HCT116 (cell line): ENCODE data around the gene NELFB. TPM values are rescaled to one million over a fixed set of nuclear protein-coding genes. Genes with fewer than 3 reads are reported as not detected.
A peak's percentile ranks its signal among the peaks of the same experiment; 100 is the strongest.

Experiments used
- ATAC-seq: fragments of 200-7000 bp; cut with Tn5 transposase; 2 replicates; pipeline ENCODE4 v1.9.1; 2020; ENCODE audit warnings: mild to moderate bottlenecking, moderate library complexity
- BruUV-seq: library from RNA; stranded (reverse); fragments of 400-500 nt; replicated peaks from 2 replicates; lab custom pipeline; 2021; lab: Mats Ljungman, UMichigan
- CTCF ChIA-PET: fragments of 300-600 bp; sonication (Branson Sonifier 250); formaldehyde crosslinking; loops from one replicate; lab custom pipeline; 2021; ENCODE audit warnings: antibody characterized with exemption; lab: Charles Lee
- POLR2A ChIA-PET: fragments of 300-600, 350-600 bp; sonication (Branson Sonifier 250); formaldehyde crosslinking; loops from one replicate; lab custom pipeline; 2021; ENCODE audit warnings: antibody characterized with exemption; lab: Charles Lee
- RAD21 ChIA-PET, 2 experiments: fragments of 300-600 bp; sonication (Branson Sonifier 250); formaldehyde crosslinking; loops; one replicate each; lab custom pipeline; 2023; ENCODE audit warnings: low total read pairs in 2 of 2; ENCODE audit not compliant: uncharacterized antibody in 2 of 2, unreplicated experiment in 2 of 2, low non-redundant PET in 1 of 2; lab: Charles Lee
- DNase-seq: peaks from one replicate; pipeline ENCODE4 v3.0.0-alpha.2; 2010; ENCODE audit warnings: low read depth, low spot score
- H2AFZ ChIP-seq: fragments of 200-600 bp; shearing (Covaris generic), sonication (generic); 2 replicates; pipeline ENCODE4 v1.6.1; 2017; ENCODE audit warnings: low read depth, mixed run types, mixed read lengths, antibody characterized with exemption, low read length; ENCODE audit not compliant: poor library complexity, severe bottlenecking
- H3K27ac ChIP-seq: 2 replicates; pipeline ENCODE4 v1.5.1; 2012; ENCODE audit warnings: low read depth, low read length
- H3K27me3 ChIP-seq: fragments of 200-600 bp; sonication (generic); 2 replicates; pipeline ENCODE4 v1.6.1; 2016; ENCODE audit warnings: mixed run types, low read length, mixed read lengths; ENCODE audit not compliant: insufficient read depth
- H3K36me3 ChIP-seq, 2 experiments: fragments of 200-500 bp in 1 of 2; fragments of 200-600 bp in 1 of 2; sonication (Bioruptor generic) in 1 of 2; sonication (generic) in 1 of 2; 2 replicates each; pipeline versions ENCODE4 v1.5.1 to v1.6.1; 2014 to 2016; ENCODE audit warnings: low read length in 2 of 2, inconsistent platforms in 1 of 2, mixed read lengths in 1 of 2, mixed run types in 1 of 2; ENCODE audit not compliant: insufficient read depth in 2 of 2, control insufficient read depth in 1 of 2
- H3K4me1 ChIP-seq, 2 experiments: fragments of 200-600 bp in 1 of 2; sonication (generic) in 1 of 2; 2 replicates each; pipeline versions ENCODE4 v1.5.1 to v1.6.1; 2012 to 2017; ENCODE audit warnings: low read length in 2 of 2, inconsistent platforms in 1 of 2, mild to moderate bottlenecking in 1 of 2, mixed read lengths in 1 of 2, mixed run types in 1 of 2, moderate library complexity in 1 of 2; ENCODE audit not compliant: insufficient read depth in 2 of 2, control insufficient read depth in 1 of 2
- H3K4me2 ChIP-seq: fragments of 200-600 bp; sonication (generic); 2 replicates; pipeline ENCODE4 v1.6.1; 2017; ENCODE audit warnings: mixed run types, low read length, mixed read lengths
- H3K4me3 ChIP-seq, 2 experiments: fragments of 200-600 bp in 1 of 2; sonication (generic) in 1 of 2; replicated peaks in 1 of 2; 2 replicates each; pipeline ENCODE4 v1.5.1; 2011 to 2016; ENCODE audit warnings: low read length in 2 of 2, control low read depth in 1 of 2, low read depth in 1 of 2, mild to moderate bottlenecking in 1 of 2, mixed read lengths in 1 of 2, mixed run types in 1 of 2
- H3K79me2 ChIP-seq: fragments of 200-600 bp; sonication (generic); 2 replicates; pipeline ENCODE4 v1.6.1; 2017; ENCODE audit warnings: mild to moderate bottlenecking, mixed run types, low read length, moderate library complexity, mixed read lengths; ENCODE audit not compliant: insufficient read depth
- H3K9ac ChIP-seq: fragments of 200-600 bp; sonication (generic); 2 replicates; pipeline ENCODE4 v1.6.1; 2016; ENCODE audit warnings: low read length, mixed read lengths
- H3K9me2 ChIP-seq: fragments of 200-600 bp; sonication (generic), shearing (Covaris generic); 2 replicates; pipeline ENCODE4 v1.6.1; 2017; ENCODE audit warnings: mixed run types, mild to moderate bottlenecking, moderate library complexity; ENCODE audit not compliant: insufficient read depth
- H3K9me3 ChIP-seq, 2 experiments: fragments of 200-500 bp in 1 of 2; fragments of 200-600 bp in 1 of 2; sonication (Bioruptor generic) in 1 of 2; sonication (generic) in 1 of 2; 2 replicates each; pipeline ENCODE4 v1.6.1; 2014 to 2017; ENCODE audit warnings: low read length in 2 of 2, mixed read lengths in 2 of 2, inconsistent platforms in 1 of 2, low read depth in 1 of 2, mild to moderate bottlenecking in 1 of 2, mixed run types in 1 of 2, moderate library complexity in 1 of 2; ENCODE audit not compliant: control insufficient read depth in 1 of 2, insufficient read depth in 1 of 2
- H4K20me1 ChIP-seq: fragments of 200-600 bp; sonication (generic), shearing (Covaris generic); 2 replicates; pipeline ENCODE4 v1.6.1; 2017; ENCODE audit warnings: mixed run types, mild to moderate bottlenecking, moderate library complexity; ENCODE audit not compliant: insufficient read depth
- CBX3 ChIP-seq: IDR thresholded peaks from 2 replicates; pipeline ENCODE4 v1.6.1; 2012; ENCODE audit warnings: low read depth
- CEBPB ChIP-seq: IDR thresholded peaks from 2 replicates; pipeline ENCODE4 v1.6.1; 2012; ENCODE audit warnings: low read depth
- CTCF ChIP-seq, 3 experiments: fragments of 200-600 bp in 1 of 3; sonication (generic) in 1 of 3; IDR thresholded peaks in 2 of 3; conservative IDR thresholded peaks in 1 of 3; 2 replicates each; pipeline ENCODE4 v1.5.1; 2012 to 2017; ENCODE audit warnings: low read depth in 2 of 3, low read length in 2 of 3, antibody characterized with exemption in 1 of 3, borderline replicate concordance in 1 of 3, control low read depth in 1 of 3, mild to moderate bottlenecking in 1 of 3, mixed read lengths in 1 of 3, mixed run types in 1 of 3, moderate library complexity in 1 of 3; ENCODE audit not compliant: insufficient read depth in 1 of 3
- EZH2phosphoT487 ChIP-seq: fragments of 200-600 bp; IDR thresholded peaks from 2 replicates; pipeline ENCODE4 v1.6.1; 2018; ENCODE audit warnings: antibody characterized with exemption, borderline replicate concordance
- POLR2A ChIP-seq: IDR thresholded peaks from 2 replicates; pipeline ENCODE4 v1.7.0; 2011; ENCODE audit warnings: borderline replicate concordance; ENCODE audit not compliant: insufficient read depth, insufficient read length; ENCODE audit errors: extremely low read depth
- SIN3A ChIP-seq: IDR thresholded peaks from 2 replicates; pipeline ENCODE4 v1.6.1; 2012; ENCODE audit warnings: low read depth
- SP1 ChIP-seq: IDR thresholded peaks from 2 replicates; pipeline ENCODE4 v1.6.1; 2012; ENCODE audit warnings: low read depth
- SRF ChIP-seq: IDR thresholded peaks from 2 replicates; pipeline ENCODE4 v1.6.1; 2012; ENCODE audit warnings: low read depth
- TCF7L2 ChIP-seq: IDR thresholded peaks from 2 replicates; pipeline ENCODE4 v1.7.0; 2011; ENCODE audit warnings: borderline replicate concordance, inconsistent platforms; ENCODE audit not compliant: insufficient read depth, insufficient read length; ENCODE audit errors: extremely low read depth
- ZFX ChIP-seq: fragments of 450-650 bp; IDR thresholded peaks from 2 replicates; pipeline ENCODE4 v1.6.1; 2017
- intact Hi-C: fragments of 100-400 bp; cut with micrococcal nuclease; formaldehyde crosslinking; loops from 2 replicates; pipeline ENCODE4 v1.10.0; 2022
- total RNA-seq: library from RNA; stranded (reverse); gene quantifications from one replicate; pipeline ENCODE4 v1.2.1, GENCODE V29; 2021; ENCODE audit not compliant: unreplicated experiment
- TF ChIP-seq, protein P1 (sequence below): IDR thresholded peaks from 2 replicates; pipeline ENCODE4 v1.6.1; 2012
- TF ChIP-seq, protein P2 (sequence below): IDR thresholded peaks from 2 replicates; pipeline ENCODE4 v1.6.1; 2011; ENCODE audit warnings: mild to moderate bottlenecking, low read length, moderate library complexity; ENCODE audit not compliant: insufficient replicate concordance; ENCODE audit errors: extremely low read depth

Gene NELFB
- total RNA-seq, 1 experiment from 2014 or later = 86.4 TPM

DNA sequence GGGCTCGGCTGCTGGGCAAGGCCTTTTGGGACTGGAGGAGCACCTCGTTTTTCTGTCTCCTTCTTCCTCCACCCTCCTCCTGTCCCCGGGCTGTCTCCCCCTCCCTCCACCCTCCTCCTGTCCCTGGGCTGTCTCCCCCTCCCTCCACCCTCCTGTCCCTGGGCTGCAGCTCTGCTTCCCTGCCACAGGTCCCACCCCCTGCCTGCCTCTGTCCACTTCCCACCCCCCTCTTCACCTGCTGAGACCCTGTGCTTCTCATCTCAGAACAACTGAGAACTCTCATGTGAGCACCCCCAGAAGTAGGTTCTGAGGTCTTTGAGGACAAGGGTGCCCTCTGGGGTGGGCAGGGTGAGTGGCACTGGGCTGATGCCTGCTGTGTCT is 16.6 kb downstream of the NELFB start:
- DNase-seq = no peak
- H3K79me2 ChIP-seq = no peaks in the 10 kb centered on the region
- H2AFZ ChIP-seq = no peak overlapping the region
- ATAC-seq = no peak
- no peaks in the 10 kb centered on the region for H3K27me3 ChIP-seq
- RAD21 ChIA-PET = no interaction called here
- no peaks in the 10 kb centered on the region for H3K9me3 ChIP-seq
- H3K36me3 ChIP-seq = peaks cover 8 to 25% of the 10 kb centered on the region in 2 experiments; a peak in 3 of 4 replicates
- H3K9ac ChIP-seq = no peak overlapping the region
- POLR2A ChIA-PET = no interaction called here
- BruUV-seq = no TSS peak
- H3K9me2 ChIP-seq = no peaks in the 10 kb centered on the region
- no peaks in the 10 kb centered on the region for H4K20me1 ChIP-seq
- H3K4me2 ChIP-seq = no peak overlapping the region
- H3K4me1 ChIP-seq = peaks cover 25 to 31% of the 10 kb centered on the region in 2 experiments
- H3K4me3 ChIP-seq = no peak overlapping the region
- CTCF ChIA-PET = no interaction called here
- TF ChIP-seq, protein P1, sequence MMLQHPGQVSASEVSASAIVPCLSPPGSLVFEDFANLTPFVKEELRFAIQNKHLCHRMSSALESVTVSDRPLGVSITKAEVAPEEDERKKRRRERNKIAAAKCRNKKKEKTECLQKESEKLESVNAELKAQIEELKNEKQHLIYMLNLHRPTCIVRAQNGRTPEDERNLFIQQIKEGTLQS = no peak
- H3K27ac ChIP-seq = no peak overlapping the region; the same call in 1 of the 2 replicates
- intact Hi-C loops = no loop called here

DNA sequence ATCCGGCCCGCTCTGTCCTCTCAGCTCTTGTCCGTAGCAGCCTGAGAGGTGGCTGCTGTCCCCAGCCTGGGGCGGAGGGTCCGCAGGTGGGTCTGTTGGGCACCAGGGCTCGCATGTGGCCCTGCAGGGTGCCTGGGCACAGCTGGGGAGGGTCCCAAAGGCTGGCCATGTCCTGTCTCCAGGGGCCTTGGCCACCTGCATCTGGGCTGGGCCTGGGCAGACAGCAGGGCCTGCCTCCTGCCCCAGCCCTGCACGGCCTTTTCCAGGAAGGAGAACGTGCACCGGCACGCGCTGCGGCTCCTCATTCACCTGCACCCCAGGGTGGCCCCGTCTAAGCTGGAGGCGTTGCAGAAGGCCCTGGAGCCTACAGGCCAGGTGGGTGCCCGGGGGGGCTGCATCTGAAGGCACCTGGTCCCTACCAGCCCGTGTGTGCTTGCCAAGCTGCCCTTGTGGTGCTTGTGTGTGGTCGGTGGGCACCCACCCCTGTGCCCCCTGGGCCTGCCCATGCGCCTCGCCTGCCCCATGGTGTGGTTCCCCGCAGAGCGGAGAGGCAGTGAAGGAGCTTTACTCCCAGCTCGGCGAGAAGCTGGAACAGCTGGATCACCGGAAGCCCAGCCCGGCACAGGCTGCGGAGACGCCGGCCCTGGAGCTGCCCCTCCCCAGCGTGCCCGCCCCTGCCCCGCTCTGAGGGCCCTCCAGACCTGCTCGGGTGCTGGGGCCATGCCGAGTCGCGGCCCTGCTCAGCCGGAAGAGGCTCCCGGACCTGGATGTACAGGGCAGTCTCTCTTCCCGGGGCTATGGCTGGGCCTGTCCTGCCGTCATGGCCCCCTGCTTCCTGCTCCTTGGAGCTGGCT is 17.3 kb downstream of the NELFB start:
- H3K4me2 ChIP-seq = no peak overlapping the region
- ChIA-PET RAD21 (no interaction called here), POLR2A (interaction anchor here (0.7 kb wide), 1 partner anchor 207 kb away, joined by 4 read pairs; no protein-coding TSS in a partner anchor), CTCF (interaction anchor here (1.2 kb wide), 1 partner anchor 14 kb away, joined by 3 read pairs; no protein-coding TSS in a partner anchor)
- no peaks in the 10 kb centered on the region for H3K27me3 ChIP-seq
- no peaks in the 10 kb centered on the region for H3K9me3 ChIP-seq
- BruUV-seq = no TSS peak
- intact Hi-C loops = no loop called here
- H4K20me1 ChIP-seq = no peaks in the 10 kb centered on the region
- peaks cover 31 to 38% of the 10 kb centered on the region in 2 experiments for H3K4me1 ChIP-seq
- peaks cover 8 to 25% of the 10 kb centered on the region in 2 experiments; a peak in 3 of 4 replicates for H3K36me3 ChIP-seq
- no peak overlapping the region for H2AFZ ChIP-seq
- no peaks in the 10 kb centered on the region for H3K79me2 ChIP-seq
- no peak overlapping the region for H3K4me3 ChIP-seq
- H3K9me2 ChIP-seq = no peaks in the 10 kb centered on the region
- ATAC-seq = no peak
- peak overlapping the region; percentile 17; the same call in 1 of the 2 replicates for H3K27ac ChIP-seq
- DNase-seq = no peak
- H3K9ac ChIP-seq = no peak overlapping the region
- TF ChIP-seq CBX3 (no peak), SIN3A (no peak), SRF (no peak), POLR2A (no peak), TCF7L2 (no peak), ZFX (no peak), SP1 (no peak), EZH2phosphoT487 (no peak), CTCF (IDR thresholded peaks at IDR 0.05 in 2 of 3, conservative IDR thresholded peaks at IDR 0.05 in 1 of 3; ENCODE audit: borderline replicate concordance in 1 of 3, insufficient read depth in 1 of 3, low read depth in 2 of 3, low read length in 2 of 3) (no peak), CEBPB (no peak)
- TF ChIP-seq, protein P1 = no peak
- TF ChIP-seq, protein P2, sequence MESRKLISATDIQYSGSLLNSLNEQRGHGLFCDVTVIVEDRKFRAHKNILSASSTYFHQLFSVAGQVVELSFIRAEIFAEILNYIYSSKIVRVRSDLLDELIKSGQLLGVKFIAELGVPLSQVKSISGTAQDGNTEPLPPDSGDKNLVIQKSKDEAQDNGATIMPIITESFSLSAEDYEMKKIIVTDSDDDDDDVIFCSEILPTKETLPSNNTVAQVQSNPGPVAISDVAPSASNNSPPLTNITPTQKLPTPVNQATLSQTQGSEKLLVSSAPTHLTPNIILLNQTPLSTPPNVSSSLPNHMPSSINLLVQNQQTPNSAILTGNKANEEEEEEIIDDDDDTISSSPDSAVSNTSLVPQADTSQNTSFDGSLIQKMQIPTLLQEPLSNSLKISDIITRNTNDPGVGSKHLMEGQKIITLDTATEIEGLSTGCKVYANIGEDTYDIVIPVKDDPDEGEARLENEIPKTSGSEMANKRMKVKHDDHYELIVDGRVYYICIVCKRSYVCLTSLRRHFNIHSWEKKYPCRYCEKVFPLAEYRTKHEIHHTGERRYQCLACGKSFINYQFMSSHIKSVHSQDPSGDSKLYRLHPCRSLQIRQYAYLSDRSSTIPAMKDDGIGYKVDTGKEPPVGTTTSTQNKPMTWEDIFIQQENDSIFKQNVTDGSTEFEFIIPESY = no peak
